Upper lobe of right lung (tissue), 1 donor: Measurements from ENCODE around the gene DIP2C. TPM values are rescaled to one million over a fixed set of nuclear protein-coding genes. Genes with fewer than 3 reads are reported as not detected.

Source experiments
- ATAC-seq: fragments of 200-7000 bp; cut with Tn5 transposase; one replicate; pipeline ENCODE4 v1.9.1; 2020; ENCODE audit warnings: mild to moderate bottlenecking, moderate library complexity
- DNase-seq: peaks from one replicate; pipeline ENCODE4 v3.0.0-alpha.2; 2020
- H3K27ac ChIP-seq: fragments of 200-600 bp; one replicate; pipeline ENCODE4 v1.8.0; 2022
- H3K27me3 ChIP-seq: fragments of 200-600 bp; one replicate; pipeline ENCODE4 v1.8.0; 2022; ENCODE audit warnings: mild to moderate bottlenecking
- H3K36me3 ChIP-seq: fragments of 200-600 bp; one replicate; pipeline ENCODE4 v1.8.0; 2022
- H3K4me1 ChIP-seq: fragments of 200-600 bp; one replicate; pipeline ENCODE4 v1.8.0; 2022
- H3K4me3 ChIP-seq: fragments of 200-600 bp; one replicate; pipeline ENCODE4 v1.8.0; 2022; ENCODE audit warnings: mild to moderate bottlenecking
- H3K9me3 ChIP-seq: fragments of 200-600 bp; one replicate; pipeline ENCODE4 v1.8.0; 2022
- CTCF ChIP-seq: fragments of 200-600 bp; IDR thresholded peaks from one replicate; pipeline ENCODE4 v1.8.0; 2022; ENCODE audit warnings: antibody characterized with exemption
- intact Hi-C: fragments of 100-400 bp; cut with DNase I; formaldehyde crosslinking; loops from one replicate; pipeline ENCODE4 v1.11.0; 2022
- total RNA-seq: library from RNA; stranded (reverse); fragmentation: NEBNext Ultra II Directional; extraction: Animal tissue kit (Norgen Biotek cat#: 25700); gene quantifications from one replicate; pipeline ENCODE4 v1.2.1, GENCODE V29; 2021
- donor health status: DM: no; HTN: yes; CAD: no; lungs with severe emphysema.

The DIP2C gene
- total RNA-seq, 1 donor from 2014 or later = 17.3 TPM

- Histone ChIP-seq H3K27ac (no peak overlapping the region), H3K4me3 (no peak overlapping the region), H3K27me3 (no peaks in the 10 kb centered on the region), H3K4me1 (peaks cover 3% of the 10 kb centered on the region), H3K36me3 (no peaks in the 10 kb centered on the region), H3K9me3 (no peaks in the 10 kb centered on the region)
- no peak for TF ChIP-seq CTCF
- DNase-seq (peak; percentile 5), ATAC-seq (no peak)
- intact Hi-C loops = no loop called here
These were observed 94.0 kb downstream of the DIP2C start for GRCh38 chr10:595473-595872.

GRCh38 chr10:594584-595270, 94.7 kb downstream of the DIP2C start:
- Histone ChIP-seq H3K36me3 (no peaks in the 10 kb centered on the region), H3K9me3 (no peaks in the 10 kb centered on the region), H3K4me3 (no peak overlapping the region), H3K4me1 (no peaks in the 10 kb centered on the region), H3K27ac (no peak overlapping the region), H3K27me3 (no peaks in the 10 kb centered on the region)
- DNase-seq (peak; percentile 38), ATAC-seq (no peak)
- TF ChIP-seq CTCF = no peak
- intact Hi-C loops = no loop called here

- Histone ChIP-seq H3K9me3 (no peaks in the 10 kb centered on the region), H3K27ac (no peak overlapping the region), H3K27me3 (no peaks in the 10 kb centered on the region), H3K4me3 (no peak overlapping the region), H3K36me3 (no peaks in the 10 kb centered on the region), H3K4me1 (no peaks in the 10 kb centered on the region)
- no peak for TF ChIP-seq CTCF
- ATAC-seq (no peak), DNase-seq (peak; percentile 56)
- intact Hi-C loops = no loop called here
These were observed 95.5 kb downstream of the DIP2C start for GRCh38 chr10:593901-594457.

- no peaks in the 10 kb centered on the region for H3K36me3 ChIP-seq
- intact Hi-C loops = no loop called here
- no peak for TF ChIP-seq CTCF
- no peak overlapping the region for H3K27ac ChIP-seq
- no peaks in the 10 kb centered on the region for H3K4me1 ChIP-seq
- ATAC-seq = no peak
- peak; percentile 47 for DNase-seq
- H3K4me3 ChIP-seq = no peak overlapping the region
- no peaks in the 10 kb centered on the region for H3K9me3 ChIP-seq
- no peaks in the 10 kb centered on the region for H3K27me3 ChIP-seq
These were observed 96.0 kb downstream of the DIP2C start for GRCh38 chr10:593421-593820.

- DNase-seq = peak; percentile 17
- Histone ChIP-seq H3K9me3 (no peaks in the 10 kb centered on the region), H3K27ac (no peak overlapping the region), H3K27me3 (no peaks in the 10 kb centered on the region), H3K4me3 (no peak overlapping the region), H3K36me3 (no peaks in the 10 kb centered on the region), H3K4me1 (no peaks in the 10 kb centered on the region)
- ATAC-seq = no peak
- no peak for TF ChIP-seq CTCF
- intact Hi-C loops = no loop called here
These were observed 96.5 kb downstream of the DIP2C start for GRCh38 chr10:593016-593415.
